Ishikawa (cell line): Measurements from ENCODE around the gene TMEM198.
A peak's percentile ranks its signal among the peaks of the same experiment; 100 is the strongest.

Experiments
- CEBPB ChIP-seq: IDR thresholded peaks from 2 replicates; pipeline ENCODE4 v1.6.1; 2012
- CREB1 ChIP-seq: IDR thresholded peaks from 2 replicates; pipeline ENCODE4 v1.6.1; 2012; ENCODE audit warnings: low read depth
- EGR1 ChIP-seq: IDR thresholded peaks from 2 replicates; pipeline ENCODE4 v1.6.1; 2012
- EP300 ChIP-seq: IDR thresholded peaks from 2 replicates; pipeline ENCODE4 v1.6.1; 2012; ENCODE audit warnings: borderline replicate concordance
- FOXM1 ChIP-seq: IDR thresholded peaks from 2 replicates; pipeline ENCODE4 v1.6.1; 2012; ENCODE audit warnings: low read depth, borderline replicate concordance
- NFIC ChIP-seq: IDR thresholded peaks from 2 replicates; pipeline ENCODE4 v1.6.1; 2012
- RAD21 ChIP-seq: IDR thresholded peaks from 2 replicates; pipeline ENCODE4 v1.6.1; 2012; ENCODE audit warnings: low read depth
- TAF1 ChIP-seq: IDR thresholded peaks from 2 replicates; pipeline ENCODE4 v1.6.1; 2012; ENCODE audit warnings: low read depth, mild to moderate bottlenecking
- TCF12 ChIP-seq: IDR thresholded peaks from 2 replicates; pipeline ENCODE4 v1.6.1; 2012; ENCODE audit warnings: low read depth
- TEAD4 ChIP-seq: IDR thresholded peaks from 2 replicates; pipeline ENCODE4 v1.6.1; 2012
- USF1 ChIP-seq: IDR thresholded peaks from 2 replicates; pipeline ENCODE4 v1.6.1; 2012
- YY1 ChIP-seq: IDR thresholded peaks from 2 replicates; pipeline ENCODE4 v1.6.1; 2012; ENCODE audit warnings: low read depth
- ZBTB7A ChIP-seq: IDR thresholded peaks from 2 replicates; pipeline ENCODE4 v1.6.1; 2012; ENCODE audit warnings: low read depth
- TF ChIP-seq, protein P1 (sequence below): IDR thresholded peaks from 2 replicates; pipeline ENCODE4 v1.6.1; 2012; ENCODE audit warnings: low read depth, mild to moderate bottlenecking
- TF ChIP-seq, protein P2 (sequence below): IDR thresholded peaks from 2 replicates; pipeline ENCODE4 v1.6.1; 2012

The TMEM198 gene

GRCh38 chr2:219505585-219505984 is 38.2 kb upstream of the TMEM198 start:
- no peak for TF ChIP-seq ZBTB7A
- no peak for TF ChIP-seq USF1

DNA sequence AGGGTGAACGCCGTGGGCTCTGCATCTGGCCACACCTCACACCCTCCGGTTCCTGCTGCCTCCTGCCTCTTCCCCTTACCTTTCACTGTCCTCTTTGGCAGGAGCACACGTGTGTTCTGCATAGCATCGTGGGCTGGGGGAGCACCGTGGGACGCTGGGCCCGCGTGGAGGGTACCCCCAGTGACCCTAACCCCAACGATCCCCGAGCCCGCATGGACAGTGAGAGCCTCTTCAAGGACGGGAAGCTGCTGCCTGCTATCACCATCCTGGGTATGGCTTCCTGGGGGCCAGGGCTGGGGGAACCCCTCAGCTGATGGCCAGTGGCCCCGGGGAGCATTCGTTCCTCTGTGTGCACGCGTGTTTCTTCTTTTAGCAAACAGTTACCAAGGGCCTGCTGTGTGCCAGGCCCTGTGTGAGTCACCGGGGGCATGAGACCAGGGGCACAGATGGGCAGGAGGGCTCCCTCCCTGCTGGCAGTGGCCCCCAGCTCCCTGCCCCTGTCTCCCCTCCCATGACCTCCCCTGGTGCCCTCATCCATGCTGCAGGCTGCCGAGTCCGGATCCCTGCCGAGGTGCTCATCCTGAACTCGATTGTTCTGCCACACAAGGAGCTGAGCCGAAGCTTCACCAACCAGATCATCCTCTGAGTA is 37.6 kb upstream of the TMEM198 start:
- no peak for TF ChIP-seq TCF12
- TF ChIP-seq NFIC: no peak

GRCh38 chr2:219506802-219507526 is 36.9 kb upstream of the TMEM198 start:
- TF ChIP-seq CREB1 (no peak), TAF1 (no peak), FOXM1 (no peak), TEAD4 (no peak), YY1 (no peak), EP300 (no peak), NFIC (no peak), RAD21 (no peak), ZBTB7A (no peak)

GRCh38 chr2:219507581-219508443 is 36.0 kb upstream of the TMEM198 start:
- no peak for TF ChIP-seq YY1
- TF ChIP-seq, protein P1, sequence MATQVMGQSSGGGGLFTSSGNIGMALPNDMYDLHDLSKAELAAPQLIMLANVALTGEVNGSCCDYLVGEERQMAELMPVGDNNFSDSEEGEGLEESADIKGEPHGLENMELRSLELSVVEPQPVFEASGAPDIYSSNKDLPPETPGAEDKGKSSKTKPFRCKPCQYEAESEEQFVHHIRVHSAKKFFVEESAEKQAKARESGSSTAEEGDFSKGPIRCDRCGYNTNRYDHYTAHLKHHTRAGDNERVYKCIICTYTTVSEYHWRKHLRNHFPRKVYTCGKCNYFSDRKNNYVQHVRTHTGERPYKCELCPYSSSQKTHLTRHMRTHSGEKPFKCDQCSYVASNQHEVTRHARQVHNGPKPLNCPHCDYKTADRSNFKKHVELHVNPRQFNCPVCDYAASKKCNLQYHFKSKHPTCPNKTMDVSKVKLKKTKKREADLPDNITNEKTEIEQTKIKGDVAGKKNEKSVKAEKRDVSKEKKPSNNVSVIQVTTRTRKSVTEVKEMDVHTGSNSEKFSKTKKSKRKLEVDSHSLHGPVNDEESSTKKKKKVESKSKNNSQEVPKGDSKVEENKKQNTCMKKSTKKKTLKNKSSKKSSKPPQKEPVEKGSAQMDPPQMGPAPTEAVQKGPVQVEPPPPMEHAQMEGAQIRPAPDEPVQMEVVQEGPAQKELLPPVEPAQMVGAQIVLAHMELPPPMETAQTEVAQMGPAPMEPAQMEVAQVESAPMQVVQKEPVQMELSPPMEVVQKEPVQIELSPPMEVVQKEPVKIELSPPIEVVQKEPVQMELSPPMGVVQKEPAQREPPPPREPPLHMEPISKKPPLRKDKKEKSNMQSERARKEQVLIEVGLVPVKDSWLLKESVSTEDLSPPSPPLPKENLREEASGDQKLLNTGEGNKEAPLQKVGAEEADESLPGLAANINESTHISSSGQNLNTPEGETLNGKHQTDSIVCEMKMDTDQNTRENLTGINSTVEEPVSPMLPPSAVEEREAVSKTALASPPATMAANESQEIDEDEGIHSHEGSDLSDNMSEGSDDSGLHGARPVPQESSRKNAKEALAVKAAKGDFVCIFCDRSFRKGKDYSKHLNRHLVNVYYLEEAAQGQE: peak; percentile 62

DNA sequence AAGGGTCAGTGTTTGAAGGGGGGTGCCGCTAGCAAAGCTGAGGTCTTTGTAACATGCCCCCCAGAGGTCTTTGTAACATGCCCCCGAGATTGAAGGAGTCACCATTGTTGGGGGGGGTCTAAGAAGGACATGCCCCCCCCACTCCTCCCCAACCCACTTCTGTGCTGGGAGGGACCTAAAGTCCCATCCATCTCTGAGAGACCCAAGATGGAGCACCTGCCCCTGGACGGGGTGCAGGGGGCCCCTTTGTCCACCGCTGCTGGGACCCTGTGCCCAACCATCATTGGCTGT is 35.4 kb upstream of the TMEM198 start:
- no peak for TF ChIP-seq USF1
- no peak for TF ChIP-seq NFIC
- TF ChIP-seq TEAD4: no peak
- no peak for TF ChIP-seq EP300
- no peak for TF ChIP-seq EGR1
- TF ChIP-seq CEBPB: no peak
- TF ChIP-seq ZBTB7A: no peak
- TF ChIP-seq, protein P1: no peak
- TF ChIP-seq, protein P2, sequence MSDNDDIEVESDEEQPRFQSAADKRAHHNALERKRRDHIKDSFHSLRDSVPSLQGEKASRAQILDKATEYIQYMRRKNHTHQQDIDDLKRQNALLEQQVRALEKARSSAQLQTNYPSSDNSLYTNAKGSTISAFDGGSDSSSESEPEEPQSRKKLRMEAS: no peak
- no peak for TF ChIP-seq RAD21
- TF ChIP-seq FOXM1: no peak
- TF ChIP-seq TAF1: no peak
- no peak for TF ChIP-seq CREB1
- no peak for TF ChIP-seq YY1
- no peak for TF ChIP-seq TCF12

- TF ChIP-seq TEAD4 (no peak), CREB1 (no peak), NFIC (no peak), FOXM1 (no peak), EP300 (no peak), EGR1 (no peak), YY1 (no peak), TCF12 (no peak), ZBTB7A (no peak)
- TF ChIP-seq, protein P1: no peak
- TF ChIP-seq, protein P2: no peak
These were observed 34.7 kb upstream of the TMEM198 start for GRCh38 chr2:219508971-219509779.
